Stimulated activated CD4-positive, alpha-beta T cell treated with anti-CD3 and anti-CD28 coated beads, Interleukin-2, amount 100 ng/mL, for 4 hours (primary cell): ENCODE results near the gene SP140.
"Not testable (repeated sequence)": the region's sequence is repeated elsewhere in the genome, so short reads cannot be mapped to it uniquely, and the experiment has no call there.

Source experiments
- DNase-seq: peaks from one replicate; pipeline ENCODE4 v3.0.0-alpha.2; 2020; ENCODE audit warnings: low read depth

SP140 gene

GRCh38 chr2:230295192-230295591, 69.7 kb downstream of the SP140 start:
- DNase-seq: no peak

- no peak for DNase-seq
Observed at GRCh38 chr2:230296917-230297316, 71.4 kb downstream of the SP140 start.

- DNase-seq: no peak
Observed at GRCh38 chr2:230299618-230300017, 74.1 kb downstream of the SP140 start.

DNA sequence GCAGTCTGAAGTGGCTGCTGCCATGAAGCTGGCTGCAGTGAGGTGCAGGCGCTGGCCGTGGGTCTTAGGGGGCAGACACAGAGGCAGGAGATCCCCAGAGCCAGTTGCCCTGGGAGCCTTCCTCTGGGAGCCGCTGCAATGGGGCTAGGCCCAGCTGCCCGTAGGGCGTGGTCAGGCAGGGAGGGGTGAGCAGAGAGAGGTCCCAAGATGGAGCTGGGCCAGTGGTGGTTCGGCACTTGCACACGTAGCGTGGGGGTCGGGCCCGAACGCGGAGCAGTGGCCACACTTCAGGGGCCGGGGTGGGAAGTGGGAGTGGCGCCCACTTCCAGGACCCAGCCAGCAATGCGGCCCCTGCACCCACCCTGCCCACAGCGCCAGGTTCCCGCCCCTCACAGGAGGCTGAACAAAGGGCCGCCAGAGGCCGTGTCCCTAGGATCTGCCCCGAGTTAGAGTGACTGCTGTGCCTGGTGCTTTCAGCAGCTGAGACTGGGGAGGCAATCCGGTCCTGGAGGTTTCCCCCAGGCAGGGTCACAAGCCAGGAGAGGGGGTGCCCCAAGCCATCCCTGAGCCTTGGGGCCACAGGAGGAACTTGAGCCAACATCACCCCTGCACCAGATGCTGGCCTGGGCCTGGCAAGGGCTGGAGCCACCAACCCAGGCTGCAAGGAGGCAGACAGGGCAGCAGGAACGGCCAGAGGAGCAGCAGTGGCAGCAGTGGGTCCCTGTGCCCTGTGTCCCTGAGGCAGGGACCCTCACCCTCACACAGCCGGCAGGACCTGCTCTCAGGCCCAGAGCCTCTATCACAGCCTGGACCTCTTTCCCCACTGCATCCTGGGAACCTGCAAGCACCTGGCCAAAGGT, 80.1 kb downstream of the SP140 start:
- DNase-seq: no peak

GRCh38 chr2:230306474-230306873, 80.9 kb downstream of the SP140 start:
- no peak for DNase-seq

DNA sequence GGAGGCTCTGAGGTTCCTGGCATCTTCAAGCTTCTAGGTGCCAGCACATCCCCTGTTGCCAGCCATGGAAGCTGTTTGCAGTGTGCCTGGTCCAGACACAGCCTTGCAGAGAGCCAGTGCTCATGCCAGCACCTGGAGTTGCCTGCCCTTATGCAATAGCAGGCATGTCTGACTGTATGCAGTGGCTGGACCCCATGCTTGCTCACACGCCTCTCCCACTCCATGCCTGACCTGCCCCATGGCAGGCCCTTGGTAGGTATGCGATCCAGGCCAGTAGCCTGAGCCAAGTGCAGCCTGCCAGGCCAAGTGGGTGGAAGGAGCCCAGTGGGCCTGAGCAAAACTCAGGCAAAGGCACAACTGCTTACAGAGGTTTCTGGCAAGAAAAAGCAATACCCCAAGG, 81.9 kb downstream of the SP140 start:
- no peak for DNase-seq

GRCh38 chr2:230308402-230309000, 83.0 kb downstream of the SP140 start:
- DNase-seq: no peak

DNA sequence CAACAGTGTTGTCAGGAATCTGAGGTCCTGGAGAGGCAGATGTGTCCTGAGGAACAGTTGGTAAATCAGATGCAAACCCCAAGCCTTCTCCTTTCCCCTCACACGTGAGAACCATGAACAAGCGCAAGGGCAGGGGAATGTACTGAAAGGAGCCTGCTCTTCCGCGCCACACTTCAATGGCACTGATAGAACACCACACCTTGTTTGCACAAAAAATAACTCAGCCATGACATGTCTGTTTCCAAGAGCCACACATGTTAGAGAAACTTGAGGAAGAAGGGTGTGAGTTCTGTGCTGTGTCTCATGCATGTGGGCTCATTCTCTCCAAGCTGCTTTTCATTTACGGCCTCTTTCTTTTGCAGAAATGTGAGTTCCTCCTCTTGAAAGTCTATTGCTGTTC, 85.3 kb downstream of the SP140 start:
- not testable (repeated sequence) for DNase-seq

- DNase-seq: not testable (repeated sequence)
Observed at GRCh38 chr2:230311634-230312033, 86.1 kb downstream of the SP140 start.

- DNase-seq: no peak
Observed at GRCh38 chr2:230312638-230313037, 87.1 kb downstream of the SP140 start.

DNA sequence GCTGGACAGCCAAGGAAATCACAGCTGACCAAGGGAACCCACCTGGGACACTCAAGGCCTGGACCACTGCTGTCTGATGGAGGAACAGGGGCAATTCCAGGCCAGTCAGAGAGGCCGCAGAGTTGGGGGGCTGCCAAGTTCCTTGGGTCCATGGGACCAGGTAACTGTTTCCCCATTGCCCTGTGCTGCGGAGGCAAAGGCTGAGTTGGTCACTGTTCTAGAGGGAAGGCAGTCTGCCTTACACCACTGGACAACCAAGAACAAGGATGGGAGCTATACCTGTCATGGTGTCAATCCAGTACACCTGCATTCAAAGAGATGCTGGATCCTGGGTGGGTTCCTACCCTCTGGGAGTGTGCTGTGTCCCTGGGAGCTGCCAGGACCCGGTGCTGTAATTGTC, 91.8 kb downstream of the SP140 start:
- DNase-seq: no peak

DNA sequence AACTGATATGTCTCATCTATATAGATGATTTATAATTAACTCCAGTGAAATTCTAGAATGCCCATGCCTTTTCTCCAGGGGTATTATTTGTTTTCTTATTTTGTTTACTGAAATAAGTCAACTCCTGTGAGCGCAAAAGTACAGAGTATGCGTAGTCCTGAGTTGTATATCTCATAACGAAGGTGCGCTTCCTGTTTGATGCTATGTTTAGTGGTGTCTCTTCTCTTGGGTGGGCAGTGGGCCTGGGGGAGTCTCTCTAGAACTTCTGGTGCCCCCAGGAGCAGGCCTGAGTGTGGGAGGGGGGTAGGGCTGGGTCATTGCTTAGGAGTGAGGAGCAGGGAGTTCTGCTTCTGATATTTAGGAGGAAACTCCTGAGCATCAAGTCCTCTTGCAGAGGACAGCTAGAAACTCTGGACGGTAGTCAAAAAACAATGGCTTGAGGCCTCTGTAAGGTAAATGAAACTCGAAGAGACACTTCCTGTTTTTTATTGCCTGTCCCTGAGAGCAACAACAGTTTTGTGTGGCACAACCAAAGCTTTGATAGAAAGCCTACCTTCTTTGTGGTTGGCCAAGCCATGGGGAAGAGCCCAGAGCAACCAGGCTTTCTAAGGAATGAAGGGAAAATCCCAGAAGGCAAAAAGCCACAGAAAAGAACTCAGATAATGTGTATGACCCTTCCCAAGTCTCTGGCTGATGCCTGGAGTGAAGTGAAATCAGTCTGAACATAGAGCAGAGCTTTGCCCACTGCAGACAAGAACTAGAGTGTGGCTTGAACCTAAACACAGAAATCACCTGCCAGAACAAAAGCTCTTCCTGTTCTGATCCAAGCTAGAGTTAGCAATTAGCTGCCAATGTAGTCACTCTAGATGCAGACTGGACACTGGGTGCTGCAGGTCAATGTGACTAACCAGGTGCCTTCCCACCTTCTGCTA, 92.9 kb downstream of the SP140 start:
- no peak for DNase-seq

- peak; percentile 56 for DNase-seq
Observed at GRCh38 chr2:230319211-230319862, 93.8 kb downstream of the SP140 start.

GRCh38 chr2:230321031-230321430, 95.5 kb downstream of the SP140 start:
- no peak for DNase-seq

- no peak for DNase-seq
Observed at GRCh38 chr2:230322561-230323384, 97.2 kb downstream of the SP140 start.

DNA sequence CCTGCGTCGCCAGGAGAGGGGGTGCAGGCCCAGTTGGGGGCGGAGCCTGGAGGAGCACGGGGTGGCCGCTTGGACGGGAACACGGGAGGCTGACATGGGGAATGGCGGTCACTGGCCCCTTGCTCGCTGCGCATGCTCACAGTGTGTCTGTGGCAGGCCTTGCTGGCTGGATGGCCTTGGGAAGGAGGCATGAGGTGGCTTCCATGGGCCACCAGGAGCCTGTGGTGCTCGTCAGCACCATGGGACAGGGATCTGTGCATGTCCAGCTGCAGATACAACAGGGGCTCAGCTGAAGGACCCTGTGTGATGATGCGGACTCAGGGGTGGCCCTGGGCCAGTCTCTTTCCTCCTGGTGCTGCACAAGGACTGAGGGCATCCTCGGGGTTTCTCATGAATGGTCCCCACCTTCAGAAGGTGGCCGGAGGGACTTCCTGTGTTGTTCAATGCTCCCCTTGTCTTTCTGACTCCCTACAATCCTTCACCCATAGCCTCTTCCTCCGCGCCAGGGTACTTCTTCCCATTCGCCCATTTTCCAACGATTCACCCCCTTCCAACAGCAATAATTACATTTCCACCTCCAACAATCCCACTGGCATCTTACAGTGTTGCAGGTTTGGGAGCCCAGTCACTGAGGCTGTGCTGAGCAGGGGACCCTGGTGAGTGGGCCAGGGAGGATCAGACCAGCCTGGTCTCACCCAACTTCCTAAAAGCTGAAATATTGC, 98.0 kb downstream of the SP140 start:
- DNase-seq: no peak

GRCh38 chr2:230324503-230324902, 99.0 kb downstream of the SP140 start:
- DNase-seq: no peak

- DNase-seq: no peak
Observed at GRCh38 chr2:230325316-230326243, 100.0 kb downstream of the SP140 start.
